HFF-Myc (cell line): ENCODE measurements around the gene MYLIP.

Experiments
- DNase-seq: peaks from one replicate; pipeline ENCODE4 v3.0.0-alpha.2; 2011; ENCODE audit warnings: low read depth; ENCODE audit errors: extremely low read depth
- H3K4me3 ChIP-seq: replicated peaks from 2 replicates; pipeline ENCODE4 v1.5.1; 2011; ENCODE audit warnings: low read depth, mild to moderate bottlenecking, control low read depth, low read length
- TF ChIP-seq, protein P1 (sequence below): IDR thresholded peaks from 2 replicates; pipeline ENCODE4 v1.5.1; 2012; ENCODE audit warnings: mild to moderate bottlenecking, low read depth, low read length, control low read depth; ENCODE audit errors: missing control alignments

MYLIP gene

DNA sequence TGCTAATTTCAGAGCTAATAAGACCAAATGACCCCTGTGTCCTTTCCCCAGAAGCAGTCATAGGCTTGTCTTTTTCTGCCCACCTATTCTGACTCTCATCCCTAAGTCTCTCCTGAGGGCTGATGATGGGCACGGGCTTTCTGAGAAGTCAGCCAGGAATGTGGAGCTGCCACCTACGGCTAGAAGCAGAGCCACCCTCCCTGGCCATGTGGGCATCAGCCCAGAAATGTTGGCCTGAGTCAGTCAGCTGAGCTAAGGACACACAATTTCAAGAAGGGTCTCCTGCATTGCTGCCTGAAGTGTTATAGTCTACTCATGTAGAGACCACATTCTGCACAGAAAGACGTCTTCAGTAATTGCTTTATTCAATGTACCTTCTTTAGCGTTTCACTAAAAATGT lies 17.1 kb downstream of the MYLIP start:
- DNase-seq = no peak
- no peak overlapping the region for H3K4me3 ChIP-seq
- TF ChIP-seq, protein P1, sequence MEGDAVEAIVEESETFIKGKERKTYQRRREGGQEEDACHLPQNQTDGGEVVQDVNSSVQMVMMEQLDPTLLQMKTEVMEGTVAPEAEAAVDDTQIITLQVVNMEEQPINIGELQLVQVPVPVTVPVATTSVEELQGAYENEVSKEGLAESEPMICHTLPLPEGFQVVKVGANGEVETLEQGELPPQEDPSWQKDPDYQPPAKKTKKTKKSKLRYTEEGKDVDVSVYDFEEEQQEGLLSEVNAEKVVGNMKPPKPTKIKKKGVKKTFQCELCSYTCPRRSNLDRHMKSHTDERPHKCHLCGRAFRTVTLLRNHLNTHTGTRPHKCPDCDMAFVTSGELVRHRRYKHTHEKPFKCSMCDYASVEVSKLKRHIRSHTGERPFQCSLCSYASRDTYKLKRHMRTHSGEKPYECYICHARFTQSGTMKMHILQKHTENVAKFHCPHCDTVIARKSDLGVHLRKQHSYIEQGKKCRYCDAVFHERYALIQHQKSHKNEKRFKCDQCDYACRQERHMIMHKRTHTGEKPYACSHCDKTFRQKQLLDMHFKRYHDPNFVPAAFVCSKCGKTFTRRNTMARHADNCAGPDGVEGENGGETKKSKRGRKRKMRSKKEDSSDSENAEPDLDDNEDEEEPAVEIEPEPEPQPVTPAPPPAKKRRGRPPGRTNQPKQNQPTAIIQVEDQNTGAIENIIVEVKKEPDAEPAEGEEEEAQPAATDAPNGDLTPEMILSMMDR = no peak

DNA sequence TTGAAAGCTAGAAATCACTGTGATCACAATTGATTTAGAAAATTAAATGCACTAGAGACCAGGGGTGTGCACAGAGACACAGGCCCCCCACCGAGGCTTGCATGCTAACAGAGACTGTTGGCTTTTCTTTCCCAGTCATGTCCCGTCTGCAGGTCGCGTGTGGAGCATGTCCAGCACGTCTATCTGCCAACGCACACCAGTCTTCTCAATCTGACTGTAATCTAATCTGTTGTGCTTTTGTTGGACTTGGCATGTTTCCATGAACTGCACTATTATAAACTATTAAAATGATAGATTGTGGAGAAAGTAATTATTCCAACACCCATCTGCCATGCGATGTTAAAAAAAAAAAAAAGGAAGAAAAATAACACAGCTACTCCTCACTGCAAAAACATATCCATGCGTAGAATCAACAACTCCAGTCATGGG lies 17.7 kb downstream of the MYLIP start:
- TF ChIP-seq, protein P1 = no peak
- no peak for DNase-seq

DNA sequence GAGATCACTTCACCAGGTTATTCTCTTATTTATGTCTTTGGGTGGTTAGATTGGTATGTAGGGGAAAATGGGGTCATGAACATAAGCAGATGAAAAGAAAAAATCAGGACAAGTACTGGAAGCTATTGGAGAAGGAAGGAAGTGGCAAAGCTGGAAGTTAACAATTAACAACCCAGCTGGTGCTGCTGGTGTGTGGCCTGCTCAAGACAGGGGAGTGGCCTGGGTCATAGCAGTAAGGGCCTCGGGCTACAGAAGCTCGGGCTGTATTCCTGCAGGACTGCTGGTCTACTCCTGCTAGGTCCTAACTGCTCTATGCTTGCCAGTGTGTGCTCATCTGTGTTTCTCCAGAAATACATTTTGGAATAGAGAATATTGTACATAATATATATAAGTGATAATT lies 19.6 kb downstream of the MYLIP start:
- TF ChIP-seq, protein P1 = no peak
- no peak for DNase-seq
- H3K4me3 ChIP-seq = no peak overlapping the region

More for the DNA sequence above, 17.7 kb downstream of the MYLIP start:
- H3K4me3 ChIP-seq = no peak overlapping the region

DNA sequence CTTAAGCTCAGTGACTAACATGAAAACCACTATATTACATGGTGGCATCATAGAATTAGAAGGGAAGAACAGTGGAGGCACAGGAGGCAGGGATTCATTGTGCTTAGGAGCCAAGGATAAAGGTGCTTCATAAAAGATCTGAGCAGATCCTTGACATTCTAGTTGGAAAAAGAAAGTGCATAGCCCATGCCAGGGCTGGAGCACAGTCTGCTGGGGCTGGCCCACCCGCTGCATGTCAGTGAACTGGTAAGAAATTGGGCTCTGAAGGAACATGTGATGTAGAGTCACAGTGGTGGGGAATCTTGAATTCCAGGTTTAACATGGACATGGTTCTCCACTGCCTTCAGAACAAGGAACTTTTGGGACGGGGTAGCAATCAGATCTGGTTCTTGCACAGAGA lies 20.4 kb downstream of the MYLIP start:
- H3K4me3 ChIP-seq = no peak overlapping the region
- TF ChIP-seq, protein P1 = no peak
- DNase-seq = no peak

DNA sequence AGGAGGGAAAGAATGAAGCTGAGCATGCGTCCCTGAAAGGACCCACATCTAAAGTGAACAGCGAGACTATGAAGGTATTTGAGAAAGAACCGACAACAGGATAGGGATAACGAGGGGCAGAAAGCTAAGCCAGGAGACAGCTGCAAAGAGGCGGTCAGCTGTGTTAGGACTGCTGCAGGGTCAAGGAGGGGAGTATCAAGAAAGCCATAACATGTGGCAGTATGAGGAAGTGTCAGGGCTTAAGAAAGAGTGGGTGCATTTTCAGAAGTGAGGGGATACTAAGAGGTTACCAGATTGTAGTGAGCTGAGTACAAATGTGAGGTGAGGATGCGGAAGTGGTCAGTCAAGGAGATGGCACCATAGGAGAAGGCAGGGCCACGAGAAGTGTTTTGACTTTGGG lies 21.2 kb downstream of the MYLIP start:
- TF ChIP-seq, protein P1 = no peak
- DNase-seq = no peak
- no peak overlapping the region for H3K4me3 ChIP-seq

DNA sequence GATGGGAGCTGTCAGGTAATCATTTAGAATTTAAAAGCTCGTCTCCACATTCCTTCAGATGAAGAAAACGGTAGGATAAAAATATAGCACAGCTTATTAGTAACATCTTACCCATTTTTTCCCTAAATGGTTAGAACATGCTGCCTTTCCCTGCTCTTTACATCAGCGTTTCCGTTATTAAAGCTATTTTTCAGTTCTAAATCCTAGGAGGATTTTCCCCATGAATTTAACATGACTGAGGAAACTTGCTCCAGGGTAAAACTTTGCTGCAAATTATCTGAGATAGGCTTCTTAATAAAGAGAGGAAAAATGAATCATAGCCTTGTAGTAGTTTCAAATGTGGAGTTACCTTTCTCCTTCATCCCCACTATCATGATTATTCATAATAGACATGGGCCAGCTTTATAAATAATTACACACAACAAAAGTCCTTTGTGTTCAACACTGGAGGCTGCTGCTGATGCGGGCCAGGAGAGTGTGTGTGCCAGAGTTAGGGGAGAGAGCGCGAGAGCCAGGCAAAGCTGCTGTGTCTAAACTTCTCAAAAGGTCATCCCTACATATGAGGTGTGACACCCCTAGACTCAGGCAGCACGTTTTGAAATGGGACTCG lies 24.4 kb downstream of the MYLIP start:
- TF ChIP-seq, protein P1 = no peak
- no peak for DNase-seq
- H3K4me3 ChIP-seq = no peak overlapping the region

DNA sequence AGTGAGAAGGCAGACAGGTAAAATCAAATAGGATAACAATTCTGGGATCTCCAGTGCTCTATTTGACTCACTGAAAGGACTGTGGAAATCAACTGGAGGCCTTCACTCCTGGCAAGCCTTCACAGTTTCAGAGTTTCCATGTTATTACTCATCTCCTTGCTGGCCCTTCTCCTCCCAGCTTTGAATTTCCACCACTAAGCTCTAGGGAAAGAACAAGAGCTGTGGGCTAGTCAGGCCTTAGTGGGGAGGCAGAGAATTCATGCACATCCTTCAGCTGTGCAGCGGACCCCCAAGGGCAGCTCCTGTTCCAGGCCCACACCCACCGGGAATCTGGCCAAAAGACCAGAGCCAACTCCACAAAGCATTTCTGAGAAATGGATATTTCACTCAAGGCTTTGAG lies 26.0 kb downstream of the MYLIP start:
- TF ChIP-seq, protein P1 = no peak
- no peak for DNase-seq
- H3K4me3 ChIP-seq = no peak overlapping the region
